GM12801 (cell line): Measurements from ENCODE around the gene COL5A1.

ENCODE experiments used
- TF ChIP-seq, protein P1 (sequence below): IDR thresholded peaks from one replicate; pipeline ENCODE4 v1.5.1; 2011; ENCODE audit warnings: control low read depth; ENCODE audit not compliant: insufficient read length; ENCODE audit errors: extremely low read depth

The COL5A1 gene

DNA sequence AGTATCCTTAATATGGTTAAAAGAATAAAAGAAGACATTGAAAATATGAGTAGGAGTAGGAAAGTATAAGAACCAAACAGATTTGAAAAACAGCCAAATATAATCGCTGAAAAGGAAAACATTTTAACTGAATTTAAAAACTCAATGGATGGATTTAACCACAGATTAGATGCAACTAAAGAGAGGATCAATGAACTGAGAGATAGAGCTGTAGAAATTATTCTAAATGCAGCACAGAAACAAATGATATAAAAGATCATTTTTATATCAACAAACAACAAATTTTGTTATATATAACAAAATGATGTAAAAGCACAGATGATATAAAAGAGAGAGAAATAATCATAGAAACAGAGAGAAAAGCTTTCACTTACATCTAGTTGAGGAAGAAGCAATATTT, 29.3 kb upstream of the COL5A1 start:
- TF ChIP-seq, protein P1, sequence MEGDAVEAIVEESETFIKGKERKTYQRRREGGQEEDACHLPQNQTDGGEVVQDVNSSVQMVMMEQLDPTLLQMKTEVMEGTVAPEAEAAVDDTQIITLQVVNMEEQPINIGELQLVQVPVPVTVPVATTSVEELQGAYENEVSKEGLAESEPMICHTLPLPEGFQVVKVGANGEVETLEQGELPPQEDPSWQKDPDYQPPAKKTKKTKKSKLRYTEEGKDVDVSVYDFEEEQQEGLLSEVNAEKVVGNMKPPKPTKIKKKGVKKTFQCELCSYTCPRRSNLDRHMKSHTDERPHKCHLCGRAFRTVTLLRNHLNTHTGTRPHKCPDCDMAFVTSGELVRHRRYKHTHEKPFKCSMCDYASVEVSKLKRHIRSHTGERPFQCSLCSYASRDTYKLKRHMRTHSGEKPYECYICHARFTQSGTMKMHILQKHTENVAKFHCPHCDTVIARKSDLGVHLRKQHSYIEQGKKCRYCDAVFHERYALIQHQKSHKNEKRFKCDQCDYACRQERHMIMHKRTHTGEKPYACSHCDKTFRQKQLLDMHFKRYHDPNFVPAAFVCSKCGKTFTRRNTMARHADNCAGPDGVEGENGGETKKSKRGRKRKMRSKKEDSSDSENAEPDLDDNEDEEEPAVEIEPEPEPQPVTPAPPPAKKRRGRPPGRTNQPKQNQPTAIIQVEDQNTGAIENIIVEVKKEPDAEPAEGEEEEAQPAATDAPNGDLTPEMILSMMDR = no peak

DNA sequence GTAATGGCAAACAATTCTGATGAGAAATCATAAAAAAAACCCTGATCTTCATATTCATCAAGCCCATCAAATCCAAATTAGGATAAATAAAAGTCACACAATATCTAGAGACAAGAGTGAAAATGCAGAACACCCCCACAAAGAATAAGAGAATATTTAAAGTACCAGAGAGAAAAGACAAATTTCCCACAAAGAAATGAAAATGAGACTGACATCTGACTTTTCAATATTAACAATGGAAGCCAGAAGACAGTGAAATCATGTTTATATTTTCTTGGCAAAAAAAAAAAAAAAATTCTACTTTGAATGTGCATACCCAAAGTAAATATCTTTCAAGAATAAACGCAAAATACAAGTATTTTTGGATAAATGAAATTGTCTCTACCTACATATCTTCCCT, 28.9 kb upstream of the COL5A1 start:
- TF ChIP-seq, protein P1 = no peak

DNA sequence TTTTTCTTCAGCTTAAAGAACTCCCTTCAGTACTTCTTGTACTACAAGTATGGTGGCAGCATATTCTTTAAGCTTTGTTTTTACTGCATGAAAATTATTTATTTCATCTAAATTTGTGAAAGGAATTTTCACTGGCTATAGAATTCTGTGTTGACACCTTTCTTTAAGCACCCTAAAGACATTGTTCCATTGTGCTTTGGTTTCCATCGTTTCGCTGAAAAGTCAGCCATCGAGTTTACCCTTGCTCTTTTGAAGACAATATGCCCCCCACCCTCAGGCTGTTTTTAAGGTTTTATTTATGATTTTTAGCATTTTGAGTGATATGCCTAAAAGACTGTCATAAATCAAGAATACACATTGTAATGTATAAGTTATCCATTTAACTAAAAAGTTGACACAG, 27.3 kb upstream of the COL5A1 start:
- TF ChIP-seq, protein P1 = no peak

DNA sequence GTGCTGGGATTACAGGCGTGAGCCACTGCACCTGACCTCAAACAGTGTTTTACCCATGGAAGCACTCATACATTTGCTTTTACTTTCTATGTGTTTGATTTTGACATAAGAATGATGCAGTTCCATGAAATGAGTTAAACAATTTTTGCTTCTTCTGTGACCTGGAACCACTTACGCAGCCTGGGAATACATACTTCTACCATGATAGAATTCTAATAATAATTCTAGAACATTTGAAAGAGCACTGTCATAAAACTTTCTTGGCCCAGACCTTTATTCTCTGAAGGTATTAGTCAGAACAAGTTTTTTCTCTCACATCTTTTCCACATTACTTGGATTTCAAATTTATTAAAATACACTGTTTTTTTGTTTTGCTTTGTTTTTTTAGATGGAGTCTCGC, 25.3 kb upstream of the COL5A1 start:
- TF ChIP-seq, protein P1 = no peak

DNA sequence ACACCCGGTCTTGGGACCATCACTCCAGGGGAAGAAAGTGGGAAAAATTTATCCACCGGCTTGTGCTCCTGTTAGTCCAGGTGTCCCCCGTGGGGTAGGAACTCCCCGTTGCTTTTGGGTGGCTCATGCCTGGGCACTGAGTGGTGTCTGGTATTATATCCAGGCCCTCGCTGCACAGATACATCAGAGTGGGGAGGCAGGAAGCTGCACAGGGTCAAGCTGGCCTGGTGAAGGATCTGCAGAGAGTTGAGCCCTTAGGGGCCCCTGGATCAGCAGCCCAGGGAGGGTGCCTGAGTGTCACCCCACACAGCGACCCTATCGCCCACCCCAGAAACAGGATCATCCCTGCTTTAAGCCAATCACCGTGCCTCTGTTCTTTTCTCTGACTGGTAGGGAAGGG, 24.4 kb upstream of the COL5A1 start:
- TF ChIP-seq, protein P1 = no peak

DNA sequence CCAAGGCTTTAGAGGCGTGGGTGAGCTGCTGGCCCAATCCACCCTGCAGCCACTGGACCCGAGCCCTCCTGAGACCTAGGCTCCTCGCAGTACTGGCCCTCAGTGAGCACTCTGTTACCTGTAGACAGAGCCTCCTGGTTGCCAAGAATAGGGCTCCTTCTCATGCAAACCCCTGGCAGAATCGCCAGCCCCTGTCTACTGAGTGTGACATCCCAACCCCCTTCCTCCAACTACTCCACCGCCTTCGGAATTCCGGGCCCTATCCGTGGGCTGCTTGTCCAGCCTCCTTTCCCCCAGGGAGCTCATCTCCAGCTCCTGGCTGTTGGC, 23.8 kb upstream of the COL5A1 start:
- TF ChIP-seq, protein P1 = no peak

DNA sequence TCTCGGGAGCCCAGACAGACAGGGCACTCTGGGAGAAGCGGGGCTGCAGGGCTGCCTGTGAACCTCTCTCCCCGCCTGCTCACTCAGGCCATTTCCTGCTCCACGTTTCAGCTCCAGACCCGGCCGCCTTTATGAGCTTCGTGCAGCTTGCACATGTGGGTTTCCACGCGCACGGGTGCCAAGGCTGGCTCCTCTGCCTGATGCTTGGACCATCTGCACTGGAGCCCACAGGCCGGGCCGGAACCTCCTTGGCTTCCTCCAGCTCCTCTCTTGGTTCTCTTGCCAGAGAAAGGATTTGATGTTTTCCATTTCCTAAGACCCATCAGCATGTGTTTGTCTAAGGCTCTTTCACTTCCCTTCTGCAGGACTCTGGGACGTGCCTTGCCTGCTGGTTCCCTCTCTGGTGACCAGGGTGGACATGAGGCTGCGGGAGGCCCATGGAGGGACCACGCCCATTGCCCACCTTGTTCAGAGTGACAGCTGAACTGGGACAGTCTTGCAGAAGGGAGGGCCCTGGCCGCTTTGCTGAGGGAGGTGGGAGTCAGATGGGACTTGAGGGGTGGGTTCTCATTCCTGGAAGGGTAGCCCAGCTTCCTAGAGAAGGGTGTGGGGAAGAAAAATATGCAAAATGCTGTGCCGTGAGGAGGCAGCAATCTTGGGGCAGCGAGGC, 23.3 kb upstream of the COL5A1 start:
- TF ChIP-seq, protein P1 = no peak
